HL-60 (cell line): ENCODE results near the gene PIP5K1C.

Experiments
- DNase-seq, 2 experiments: peaks; one replicate each; pipeline ENCODE4 v3.0.0-alpha.2; 2010 to 2020; ENCODE audit warnings: low read depth in 1 of 2, low spot score in 1 of 2
- H3K27ac ChIP-seq: fragments of 250-450 bp; sonication (Bioruptor Pico); replicated peaks from 2 replicates; pipeline ENCODE4 v1.5.1; 2020; ENCODE audit warnings: mild to moderate bottlenecking, moderate library complexity
- H3K27me3 ChIP-seq: fragments of 250-450 bp; sonication (Bioruptor Pico); 2 replicates; pipeline ENCODE4 v1.5.1; 2021; ENCODE audit warnings: mild to moderate bottlenecking, moderate library complexity; ENCODE audit not compliant: insufficient read depth, poor library complexity, severe bottlenecking
- H3K4me3 ChIP-seq: replicated peaks from 2 replicates; pipeline ENCODE4 v1.5.1; 2011; ENCODE audit warnings: mild to moderate bottlenecking, control low read depth, low read length; ENCODE audit not compliant: insufficient read depth
- GABPA ChIP-seq: IDR thresholded peaks from 2 replicates; pipeline ENCODE4 v1.6.1; 2012; ENCODE audit warnings: low read depth
- POLR2AphosphoS5 ChIP-seq: IDR thresholded peaks from 2 replicates; pipeline ENCODE4 v1.6.1; 2012; ENCODE audit warnings: low read depth
- SPI1 ChIP-seq: IDR thresholded peaks from 2 replicates; pipeline ENCODE4 v1.6.1; 2012; ENCODE audit warnings: low read depth, mild to moderate bottlenecking, borderline replicate concordance
- TF ChIP-seq, protein P1 (sequence below): IDR thresholded peaks from one replicate; pipeline ENCODE4 v1.5.1; 2011; ENCODE audit warnings: low read length, control low read depth, inconsistent platforms; ENCODE audit not compliant: insufficient read depth
- TF ChIP-seq, protein P2 (sequence below): IDR thresholded peaks from 2 replicates; pipeline ENCODE4 v1.6.1; 2012; ENCODE audit warnings: low read depth; ENCODE audit not compliant: insufficient replicate concordance

PIP5K1C gene

DNA sequence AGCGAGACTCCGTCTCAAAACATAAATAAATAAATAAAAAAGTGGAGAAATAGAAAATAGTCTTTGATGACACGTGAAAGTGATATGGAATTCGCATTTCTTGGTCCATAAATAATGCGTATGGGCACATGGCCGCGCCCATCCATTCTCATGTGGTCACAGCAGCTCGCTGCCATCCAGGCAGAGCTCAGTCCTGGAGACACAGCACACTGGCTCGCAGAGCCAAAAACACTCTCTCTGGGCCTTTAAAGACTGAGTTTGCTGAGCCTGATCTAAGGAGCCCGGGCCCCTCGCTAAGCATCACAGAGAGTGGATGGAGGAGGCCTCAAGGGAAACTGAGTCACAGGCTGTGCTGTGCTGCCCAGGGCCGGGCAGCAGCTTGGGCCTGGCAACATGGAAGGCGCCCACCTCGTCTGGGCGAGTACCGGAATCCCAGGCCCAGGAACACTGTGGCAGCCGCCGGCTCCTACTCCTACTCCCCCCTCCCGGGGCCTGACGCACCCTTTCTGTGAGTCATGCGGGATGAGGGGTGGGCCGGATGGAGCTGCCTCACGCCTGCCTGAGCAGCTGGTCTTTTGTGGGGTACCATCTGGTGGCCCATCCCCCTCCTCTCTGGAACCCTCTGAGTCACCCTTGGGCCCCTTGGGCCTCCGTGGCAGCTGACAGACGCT, 44.7 kb downstream of the PIP5K1C start:
- no peak for TF ChIP-seq SPI1
- TF ChIP-seq, protein P1, sequence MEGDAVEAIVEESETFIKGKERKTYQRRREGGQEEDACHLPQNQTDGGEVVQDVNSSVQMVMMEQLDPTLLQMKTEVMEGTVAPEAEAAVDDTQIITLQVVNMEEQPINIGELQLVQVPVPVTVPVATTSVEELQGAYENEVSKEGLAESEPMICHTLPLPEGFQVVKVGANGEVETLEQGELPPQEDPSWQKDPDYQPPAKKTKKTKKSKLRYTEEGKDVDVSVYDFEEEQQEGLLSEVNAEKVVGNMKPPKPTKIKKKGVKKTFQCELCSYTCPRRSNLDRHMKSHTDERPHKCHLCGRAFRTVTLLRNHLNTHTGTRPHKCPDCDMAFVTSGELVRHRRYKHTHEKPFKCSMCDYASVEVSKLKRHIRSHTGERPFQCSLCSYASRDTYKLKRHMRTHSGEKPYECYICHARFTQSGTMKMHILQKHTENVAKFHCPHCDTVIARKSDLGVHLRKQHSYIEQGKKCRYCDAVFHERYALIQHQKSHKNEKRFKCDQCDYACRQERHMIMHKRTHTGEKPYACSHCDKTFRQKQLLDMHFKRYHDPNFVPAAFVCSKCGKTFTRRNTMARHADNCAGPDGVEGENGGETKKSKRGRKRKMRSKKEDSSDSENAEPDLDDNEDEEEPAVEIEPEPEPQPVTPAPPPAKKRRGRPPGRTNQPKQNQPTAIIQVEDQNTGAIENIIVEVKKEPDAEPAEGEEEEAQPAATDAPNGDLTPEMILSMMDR: no peak
- no peak for TF ChIP-seq POLR2AphosphoS5
- no peak for TF ChIP-seq GABPA
- TF ChIP-seq, protein P2, sequence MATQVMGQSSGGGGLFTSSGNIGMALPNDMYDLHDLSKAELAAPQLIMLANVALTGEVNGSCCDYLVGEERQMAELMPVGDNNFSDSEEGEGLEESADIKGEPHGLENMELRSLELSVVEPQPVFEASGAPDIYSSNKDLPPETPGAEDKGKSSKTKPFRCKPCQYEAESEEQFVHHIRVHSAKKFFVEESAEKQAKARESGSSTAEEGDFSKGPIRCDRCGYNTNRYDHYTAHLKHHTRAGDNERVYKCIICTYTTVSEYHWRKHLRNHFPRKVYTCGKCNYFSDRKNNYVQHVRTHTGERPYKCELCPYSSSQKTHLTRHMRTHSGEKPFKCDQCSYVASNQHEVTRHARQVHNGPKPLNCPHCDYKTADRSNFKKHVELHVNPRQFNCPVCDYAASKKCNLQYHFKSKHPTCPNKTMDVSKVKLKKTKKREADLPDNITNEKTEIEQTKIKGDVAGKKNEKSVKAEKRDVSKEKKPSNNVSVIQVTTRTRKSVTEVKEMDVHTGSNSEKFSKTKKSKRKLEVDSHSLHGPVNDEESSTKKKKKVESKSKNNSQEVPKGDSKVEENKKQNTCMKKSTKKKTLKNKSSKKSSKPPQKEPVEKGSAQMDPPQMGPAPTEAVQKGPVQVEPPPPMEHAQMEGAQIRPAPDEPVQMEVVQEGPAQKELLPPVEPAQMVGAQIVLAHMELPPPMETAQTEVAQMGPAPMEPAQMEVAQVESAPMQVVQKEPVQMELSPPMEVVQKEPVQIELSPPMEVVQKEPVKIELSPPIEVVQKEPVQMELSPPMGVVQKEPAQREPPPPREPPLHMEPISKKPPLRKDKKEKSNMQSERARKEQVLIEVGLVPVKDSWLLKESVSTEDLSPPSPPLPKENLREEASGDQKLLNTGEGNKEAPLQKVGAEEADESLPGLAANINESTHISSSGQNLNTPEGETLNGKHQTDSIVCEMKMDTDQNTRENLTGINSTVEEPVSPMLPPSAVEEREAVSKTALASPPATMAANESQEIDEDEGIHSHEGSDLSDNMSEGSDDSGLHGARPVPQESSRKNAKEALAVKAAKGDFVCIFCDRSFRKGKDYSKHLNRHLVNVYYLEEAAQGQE: no peak
- no peak for DNase-seq
- H3K4me3 ChIP-seq: no peak overlapping the region
- H3K27ac ChIP-seq: no peak overlapping the region
- no peaks in the 10 kb centered on the region for H3K27me3 ChIP-seq

DNA sequence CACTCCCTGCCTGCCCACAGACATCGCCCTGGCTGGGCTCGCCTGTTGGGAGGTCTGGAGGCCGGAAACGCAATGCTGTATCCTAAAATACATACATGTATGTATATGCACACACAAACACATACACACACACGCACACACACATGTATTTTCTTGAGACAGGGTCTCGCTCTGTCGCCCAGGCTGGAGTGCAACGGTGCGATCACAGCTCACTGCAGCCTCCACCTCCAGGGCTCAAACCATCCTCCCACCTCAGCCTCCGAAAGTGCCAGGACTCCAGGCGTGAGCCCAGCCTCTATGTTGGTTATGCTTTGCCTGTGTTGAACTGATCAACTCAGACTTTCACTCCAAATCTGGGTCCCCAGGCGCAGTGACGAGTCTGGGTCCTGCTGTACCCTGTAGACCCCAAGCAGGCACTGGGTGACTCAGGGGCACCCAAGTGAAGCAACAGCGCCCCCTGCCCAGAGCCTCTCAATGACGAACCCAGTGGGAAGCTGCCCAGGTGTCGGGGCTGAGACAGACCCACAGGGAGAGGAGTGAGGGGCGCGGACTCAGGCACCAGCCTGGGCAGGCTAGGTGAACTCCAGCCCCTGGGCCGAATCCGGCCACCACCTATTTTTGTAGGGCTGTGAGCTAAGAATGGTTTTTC, 46.3 kb downstream of the PIP5K1C start:
- no peak for TF ChIP-seq GABPA
- TF ChIP-seq SPI1: no peak
- TF ChIP-seq, protein P1: no peak
- no peak for TF ChIP-seq POLR2AphosphoS5
- TF ChIP-seq, protein P2: no peak
- H3K4me3 ChIP-seq: no peak overlapping the region
- H3K27ac ChIP-seq: no peak overlapping the region
- H3K27me3 ChIP-seq: no peaks in the 10 kb centered on the region
- no peak for DNase-seq

DNA sequence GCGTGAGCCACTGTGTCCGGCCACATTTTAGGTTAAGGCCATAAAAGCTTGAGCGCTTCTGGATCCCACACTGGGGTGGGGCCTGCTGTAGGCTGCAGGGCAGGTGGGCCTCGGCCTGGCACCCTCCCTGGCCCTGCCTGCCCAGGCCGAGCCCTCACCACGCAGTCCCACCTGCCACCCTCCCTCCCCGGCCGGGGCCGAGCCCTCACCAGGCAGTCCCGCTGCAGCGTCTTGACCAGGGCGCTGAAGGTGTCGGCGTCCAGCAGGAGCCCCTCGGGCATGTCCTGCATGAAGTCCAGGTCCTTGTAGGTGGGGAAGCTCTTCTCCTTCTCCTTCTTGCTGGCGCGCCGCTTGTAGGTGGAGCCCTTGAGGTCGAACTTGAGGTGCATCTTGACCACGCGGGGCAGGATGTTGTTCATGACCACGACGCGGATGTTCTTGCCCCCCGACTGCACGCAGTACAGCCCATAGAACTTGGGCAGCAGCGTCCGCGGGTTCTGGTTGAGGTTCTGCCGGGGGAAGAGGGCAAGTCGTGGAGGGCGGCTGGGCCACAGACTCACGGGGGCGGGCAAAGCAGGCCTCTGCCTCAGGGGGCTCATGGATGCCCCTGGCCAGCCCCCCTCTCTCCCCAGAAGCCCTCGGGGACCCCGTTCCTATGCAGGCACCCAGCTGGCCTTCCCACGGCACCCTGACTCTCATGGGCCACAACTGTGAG, 47.0 kb downstream of the PIP5K1C start:
- H3K4me3 ChIP-seq: no peak overlapping the region
- TF ChIP-seq SPI1: no peak
- no peak for TF ChIP-seq GABPA
- no peak for DNase-seq
- no peak overlapping the region for H3K27ac ChIP-seq
- H3K27me3 ChIP-seq: no peaks in the 10 kb centered on the region

DNA sequence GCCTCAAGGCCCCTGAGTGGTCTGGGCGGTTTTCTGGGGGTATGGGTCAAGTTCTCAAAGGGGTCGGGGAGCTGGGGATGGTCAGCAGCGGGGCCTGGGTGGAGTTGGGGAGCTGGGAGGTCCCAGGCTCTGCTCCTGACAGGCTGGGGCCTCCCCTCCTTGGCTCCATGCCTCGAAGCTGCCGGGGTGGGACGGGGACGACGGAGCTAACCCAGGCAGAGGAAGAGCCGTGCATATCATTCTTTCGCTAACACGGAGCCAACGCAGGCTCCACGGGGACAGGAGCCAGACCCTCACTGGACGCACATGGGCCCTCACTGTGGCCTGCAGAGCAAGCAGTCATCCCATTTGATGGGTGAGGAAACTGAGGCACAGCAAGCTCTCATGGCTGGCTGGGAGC, 47.8 kb downstream of the PIP5K1C start:
- no peaks in the 10 kb centered on the region for H3K27me3 ChIP-seq

More for the DNA sequence above, 47.8 kb downstream of the PIP5K1C start:
- Histone ChIP-seq H3K27ac (no peak overlapping the region), H3K4me3 (no peak overlapping the region)
- DNase-seq: no peak
- TF ChIP-seq GABPA (no peak), SPI1 (no peak), POLR2AphosphoS5 (no peak)
- TF ChIP-seq, protein P2: no peak
- TF ChIP-seq, protein P1: no peak
